ENCODE results near the gene HOXB1.
"Not testable (repeated sequence)": the region's sequence is repeated elsewhere in the genome, so short reads cannot be mapped to it uniquely, and the experiment has no call there.

Gene HOXB1

DNA sequence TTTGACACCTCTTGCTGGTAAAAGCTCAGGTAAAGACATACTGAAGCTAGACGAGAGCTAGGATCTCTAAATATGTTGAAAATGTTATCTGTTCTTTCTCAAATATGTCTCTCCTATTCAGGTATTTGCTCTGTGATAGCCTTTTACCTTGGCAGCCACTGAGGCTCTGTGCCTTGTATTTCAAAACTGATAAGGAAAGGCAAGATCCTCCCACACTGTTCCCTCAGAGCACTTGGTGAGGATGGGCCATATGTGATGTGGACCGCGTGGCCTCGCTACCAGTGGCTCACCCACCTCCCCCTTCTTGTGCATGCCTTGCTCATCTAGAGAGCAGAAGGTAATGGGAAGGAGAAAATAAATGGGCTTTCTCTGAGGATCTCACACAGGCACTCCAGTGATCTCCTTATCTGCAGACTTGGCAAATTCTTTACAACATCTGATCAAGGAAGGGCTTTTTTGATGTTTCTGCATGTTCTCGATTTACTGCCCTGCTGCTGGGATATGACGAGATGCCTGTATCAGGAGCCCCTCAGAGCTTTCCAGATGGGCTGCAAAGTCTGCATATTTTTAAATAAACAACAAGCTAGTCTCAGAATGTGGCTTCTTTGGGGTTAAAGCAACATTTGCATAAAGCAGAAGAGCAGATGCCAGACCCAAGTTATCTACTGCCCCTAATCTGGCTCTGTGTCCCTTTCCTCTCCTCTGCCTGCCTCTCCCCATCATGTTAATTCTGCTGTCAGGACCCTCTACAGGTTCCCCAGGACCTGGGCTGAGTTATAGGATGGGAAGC is 16.9 kb downstream of the HOXB1 start:
- H3K4me1 ChIP-seq (ENCODE audit: insufficient read depth, insufficient read length), result peaks cover 2% of the 10 kb centered on the region
- H3K36me3 ChIP-seq (ENCODE audit: insufficient read depth, insufficient read length, low read length), result no peaks in the 10 kb centered on the region
- H3K9ac ChIP-seq (ENCODE audit: insufficient read length, low read depth), result no peak overlapping the region
- H3K27me3 ChIP-seq (ENCODE audit: insufficient read depth, insufficient read length), result no peaks in the 10 kb centered on the region
- no peaks in the 10 kb centered on the region for H3K9me3 ChIP-seq (ENCODE audit: insufficient read depth, low read length)
- TF ChIP-seq SUZ12 (IDR thresholded peaks at IDR 0.05; ENCODE audit: extremely low read depth, insufficient read depth, insufficient read length), result no peak
- no peak for TF ChIP-seq YY1 (IDR thresholded peaks at IDR 0.05; ENCODE audit: insufficient read depth, insufficient read length)
- TF ChIP-seq ZNF274 (IDR thresholded peaks at IDR 0.05; ENCODE audit: low read depth, low read length), result no peak
- no peak overlapping the region for H3K4me3 ChIP-seq (ENCODE audit: insufficient read length, low read depth)
- DNase-seq (ENCODE audit: low read depth, low spot score), result no peak

DNA sequence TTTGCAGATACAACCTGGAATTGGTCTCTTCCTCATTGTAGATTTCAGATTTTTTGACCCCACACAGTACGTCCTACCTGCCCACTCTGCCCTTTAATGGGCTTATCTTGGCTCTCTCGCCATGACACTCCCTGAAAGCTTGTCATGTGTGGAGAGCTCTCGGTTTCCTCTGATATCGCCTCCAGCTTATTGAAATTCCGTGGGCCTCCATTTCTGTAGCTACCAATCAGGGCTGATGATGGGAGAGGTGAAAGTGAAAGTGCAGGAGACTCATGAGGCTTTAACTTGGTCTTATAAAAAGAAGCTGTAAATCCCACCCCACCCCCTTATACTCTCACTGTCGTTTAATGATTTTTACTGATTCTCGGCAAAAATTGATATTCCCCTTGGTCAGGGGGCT is 17.7 kb downstream of the HOXB1 start:
- TF ChIP-seq ZNF274 (IDR thresholded peaks at IDR 0.05; ENCODE audit: low read depth, low read length), result no peak
- TF ChIP-seq YY1 (IDR thresholded peaks at IDR 0.05; ENCODE audit: insufficient read depth, insufficient read length), result no peak
- Histone ChIP-seq H3K9me3 (ENCODE audit: insufficient read depth, low read length) (no peaks in the 10 kb centered on the region), H3K36me3 (ENCODE audit: insufficient read depth, insufficient read length, low read length) (no peaks in the 10 kb centered on the region), H3K4me1 (ENCODE audit: insufficient read depth, insufficient read length) (peaks cover 2% of the 10 kb centered on the region), H3K4me3 (ENCODE audit: insufficient read length, low read depth) (no peak overlapping the region), H3K9ac (ENCODE audit: insufficient read length, low read depth) (no peak overlapping the region), H3K27me3 (ENCODE audit: insufficient read depth, insufficient read length) (no peaks in the 10 kb centered on the region)
- no peak for DNase-seq (ENCODE audit: low read depth, low spot score)

DNA sequence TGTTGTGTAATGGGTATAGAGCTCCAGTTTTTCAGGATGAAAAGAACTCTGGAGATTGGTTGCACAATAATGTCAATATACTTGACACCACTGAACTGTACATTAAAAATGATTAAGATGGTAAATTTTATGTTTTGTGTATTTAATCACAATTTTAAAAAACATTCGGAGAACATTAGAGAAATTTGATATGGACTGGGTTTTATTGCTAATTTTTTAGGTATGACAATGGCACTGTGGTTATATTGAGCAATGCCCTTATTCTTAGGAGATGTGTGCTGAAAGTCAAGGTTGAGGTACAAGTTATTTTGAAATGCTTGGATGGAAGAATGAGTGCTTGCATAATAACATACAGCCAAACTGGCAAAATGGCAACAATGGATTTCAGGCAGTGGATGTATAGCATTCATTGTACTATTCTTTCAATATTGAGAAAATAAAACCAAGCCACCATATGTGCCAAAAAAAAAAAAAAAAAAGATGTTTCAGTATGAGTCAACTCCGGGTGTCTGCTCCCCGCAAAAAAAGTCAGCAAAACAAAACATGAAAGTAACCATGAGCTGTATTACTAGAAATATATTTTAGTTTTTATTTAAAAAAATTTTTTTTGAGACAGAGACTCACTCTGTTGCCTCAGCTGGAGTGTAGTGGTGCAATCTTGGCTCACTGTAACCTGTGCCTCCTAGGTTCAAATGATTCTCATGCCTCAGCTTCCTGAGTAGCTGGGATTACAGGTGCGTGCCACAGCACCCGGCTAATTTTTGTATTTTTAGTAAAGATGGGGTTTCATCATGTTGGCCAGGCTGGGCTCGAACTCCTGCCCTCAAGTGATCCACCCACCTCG is 19.8 kb downstream of the HOXB1 start:
- TF ChIP-seq YY1 (IDR thresholded peaks at IDR 0.05; ENCODE audit: insufficient read depth, insufficient read length), result no peak
- Histone ChIP-seq H3K9ac (ENCODE audit: insufficient read length, low read depth) (no peak overlapping the region), H3K4me3 (ENCODE audit: insufficient read length, low read depth) (no peak overlapping the region), H3K4me1 (ENCODE audit: insufficient read depth, insufficient read length) (peaks cover 5% of the 10 kb centered on the region), H3K36me3 (ENCODE audit: insufficient read depth, insufficient read length, low read length) (no peaks in the 10 kb centered on the region), H3K9me3 (ENCODE audit: insufficient read depth, low read length) (no peaks in the 10 kb centered on the region), H3K27me3 (ENCODE audit: insufficient read depth, insufficient read length) (peaks cover 2% of the 10 kb centered on the region)
- no peak for DNase-seq (ENCODE audit: low read depth, low spot score)

DNA sequence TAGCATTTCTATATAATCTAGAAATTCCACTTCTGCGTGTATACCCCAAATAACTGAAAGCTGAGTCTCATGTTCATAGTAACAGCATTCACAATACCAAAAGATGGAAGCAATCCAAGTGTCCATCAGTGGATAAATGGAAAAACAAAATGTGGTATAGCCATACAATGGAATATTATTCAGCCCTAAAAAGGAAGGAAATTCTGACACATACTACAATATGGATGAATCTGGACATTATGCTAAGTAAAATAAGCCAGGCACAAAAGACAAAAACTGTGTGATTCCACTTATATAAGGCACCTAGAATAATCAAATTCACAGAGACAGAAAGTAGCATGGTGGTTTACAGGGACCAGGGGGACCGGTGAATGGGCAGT is 20.4 kb downstream of the HOXB1 start:
- H3K27me3 ChIP-seq (ENCODE audit: insufficient read depth, insufficient read length), result peaks cover 2% of the 10 kb centered on the region
- TF ChIP-seq SUZ12 (IDR thresholded peaks at IDR 0.05; ENCODE audit: extremely low read depth, insufficient read depth, insufficient read length), result no peak
- no peak for TF ChIP-seq YY1 (IDR thresholded peaks at IDR 0.05; ENCODE audit: insufficient read depth, insufficient read length)
- TF ChIP-seq ZNF274 (IDR thresholded peaks at IDR 0.05; ENCODE audit: low read depth, low read length), result no peak
- H3K9ac ChIP-seq (ENCODE audit: insufficient read length, low read depth), result no peak overlapping the region
- H3K36me3 ChIP-seq (ENCODE audit: insufficient read depth, insufficient read length, low read length), result no peaks in the 10 kb centered on the region
- H3K4me3 ChIP-seq (ENCODE audit: insufficient read length, low read depth), result no peak overlapping the region
- no peaks in the 10 kb centered on the region for H3K9me3 ChIP-seq (ENCODE audit: insufficient read depth, low read length)
- DNase-seq (ENCODE audit: low read depth, low spot score), result no peak
- peaks cover 5% of the 10 kb centered on the region for H3K4me1 ChIP-seq (ENCODE audit: insufficient read depth, insufficient read length)

DNA sequence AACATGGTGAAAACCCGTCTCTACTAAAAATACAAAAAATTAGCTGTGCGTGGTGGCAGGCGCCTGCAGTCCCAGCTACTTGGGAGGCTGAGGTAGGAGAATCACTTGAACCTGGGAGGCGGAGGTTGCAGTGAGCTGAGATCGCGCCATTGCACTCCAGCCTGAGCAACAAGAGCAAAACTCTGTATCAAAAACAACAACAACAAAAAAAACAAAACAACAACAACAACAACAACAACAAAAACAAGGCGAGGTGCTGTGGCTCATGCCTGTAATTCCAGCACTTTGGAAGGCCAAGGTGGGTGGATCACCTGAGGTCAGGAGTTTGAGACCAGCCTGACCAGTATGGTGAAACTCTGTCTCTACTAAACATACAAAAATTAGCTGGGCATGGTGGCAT is 21.1 kb downstream of the HOXB1 start:
- not testable (repeated sequence) for H3K4me3 ChIP-seq (ENCODE audit: insufficient read length, low read depth); DNase-seq (ENCODE audit: low read depth, low spot score); H3K36me3 ChIP-seq (ENCODE audit: insufficient read depth, insufficient read length, low read length); H3K27me3 ChIP-seq (ENCODE audit: insufficient read depth, insufficient read length); H3K9ac ChIP-seq (ENCODE audit: insufficient read length, low read depth); H3K9me3 ChIP-seq (ENCODE audit: insufficient read depth, low read length); H3K4me1 ChIP-seq (ENCODE audit: insufficient read depth, insufficient read length)

DNA sequence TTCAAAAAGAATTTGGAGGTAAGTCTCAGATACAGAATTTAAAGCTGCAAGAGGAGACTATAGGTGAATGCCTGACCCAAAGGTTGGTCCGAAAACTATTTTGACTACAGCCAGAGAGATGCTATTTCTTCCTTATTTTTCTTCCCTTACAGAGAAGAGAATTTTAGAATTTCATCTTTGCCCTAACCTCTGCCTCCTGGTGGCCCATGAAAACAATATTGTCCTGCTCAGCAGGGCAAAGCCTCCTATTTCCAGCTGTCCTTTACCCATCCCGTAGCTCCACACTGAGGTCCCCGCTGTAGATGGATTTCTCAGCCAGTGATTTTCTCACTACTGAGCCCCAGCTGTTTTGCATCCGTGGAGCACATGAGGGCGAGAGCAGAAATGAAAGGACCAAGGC is 24.6 kb downstream of the HOXB1 start:
- no peak for DNase-seq (ENCODE audit: low read depth, low spot score)
- no peak for TF ChIP-seq YY1 (IDR thresholded peaks at IDR 0.05; ENCODE audit: insufficient read depth, insufficient read length)
- TF ChIP-seq ZNF274 (IDR thresholded peaks at IDR 0.05; ENCODE audit: low read depth, low read length), result no peak
- no peak for TF ChIP-seq SUZ12 (IDR thresholded peaks at IDR 0.05; ENCODE audit: extremely low read depth, insufficient read depth, insufficient read length)
- H3K4me3 ChIP-seq (ENCODE audit: insufficient read length, low read depth), result no peak overlapping the region
- H3K27me3 ChIP-seq (ENCODE audit: insufficient read depth, insufficient read length), result peaks cover 26% of the 10 kb centered on the region
- H3K9me3 ChIP-seq (ENCODE audit: insufficient read depth, low read length), result no peaks in the 10 kb centered on the region
- H3K36me3 ChIP-seq (ENCODE audit: insufficient read depth, insufficient read length, low read length), result no peaks in the 10 kb centered on the region
- H3K9ac ChIP-seq (ENCODE audit: insufficient read length, low read depth), result no peak overlapping the region
- peaks cover 10% of the 10 kb centered on the region for H3K4me1 ChIP-seq (ENCODE audit: insufficient read depth, insufficient read length)

DNA sequence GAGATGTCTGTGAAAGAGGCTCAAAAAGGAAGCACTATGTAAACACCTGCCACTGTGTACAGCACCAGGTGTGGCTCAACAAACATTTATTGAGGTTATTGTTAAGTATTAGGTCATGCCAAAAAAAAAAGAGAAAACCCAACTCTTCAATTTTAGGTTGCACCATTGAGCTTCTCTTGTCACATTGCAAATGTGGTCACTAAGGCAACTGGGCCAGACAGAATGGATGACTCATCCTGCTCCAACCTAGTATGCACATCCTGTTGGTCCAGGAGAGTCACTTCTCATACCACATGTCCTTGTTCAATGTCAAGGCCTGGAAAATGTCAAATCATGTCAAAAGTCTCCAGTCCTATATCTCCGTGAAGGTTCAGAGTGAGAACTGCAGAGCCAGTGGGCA is 25.0 kb downstream of the HOXB1 start:
- TF ChIP-seq SUZ12 (IDR thresholded peaks at IDR 0.05; ENCODE audit: extremely low read depth, insufficient read depth, insufficient read length) (no peak), ZNF274 (IDR thresholded peaks at IDR 0.05; ENCODE audit: low read depth, low read length) (no peak), YY1 (IDR thresholded peaks at IDR 0.05; ENCODE audit: insufficient read depth, insufficient read length) (no peak)
- H3K4me1 ChIP-seq (ENCODE audit: insufficient read depth, insufficient read length), result peaks cover 10% of the 10 kb centered on the region
- H3K4me3 ChIP-seq (ENCODE audit: insufficient read length, low read depth), result no peak overlapping the region
- no peak overlapping the region for H3K9ac ChIP-seq (ENCODE audit: insufficient read length, low read depth)
- peaks cover 28% of the 10 kb centered on the region for H3K27me3 ChIP-seq (ENCODE audit: insufficient read depth, insufficient read length)
- DNase-seq (ENCODE audit: low read depth, low spot score), result no peak
- no peaks in the 10 kb centered on the region for H3K9me3 ChIP-seq (ENCODE audit: insufficient read depth, low read length)
- H3K36me3 ChIP-seq (ENCODE audit: insufficient read depth, insufficient read length, low read length), result no peaks in the 10 kb centered on the region

All from NT2/D1 (cell line).